T-helper 2 cell treated with Interferon-gamma antibody and Interleukin-4, amounts not matched to agents 5 μg/mL and 100 μg/mL, for 36 hours (primary cell): Measurements from ENCODE around the gene FAM200C.
"Not testable (repeated sequence)": the region's sequence is repeated elsewhere in the genome, so short reads cannot be mapped to it uniquely, and the experiment has no call there.

Experiments used
- DNase-seq: peaks from one replicate; pipeline ENCODE4 v3.0.0; 2021; ENCODE audit warnings: low spot score
- H3K27ac Mint-ChIP-seq: one replicate; pipeline ENCODE4 v1.8.0; 2021; ENCODE audit warnings: mild to moderate bottlenecking, mixed read lengths
- H3K27me3 Mint-ChIP-seq: one replicate; pipeline ENCODE4 v1.8.0; 2021; ENCODE audit warnings: low read depth, mixed read lengths
- H3K36me3 Mint-ChIP-seq: one replicate; pipeline ENCODE4 v1.8.0; 2021; ENCODE audit warnings: low read depth, mixed read lengths
- H3K4me1 Mint-ChIP-seq: one replicate; pipeline ENCODE4 v1.8.0; 2021; ENCODE audit warnings: low read depth, mixed read lengths
- H3K4me3 Mint-ChIP-seq: one replicate; pipeline ENCODE4 v1.8.0; 2022; ENCODE audit warnings: mild to moderate bottlenecking, moderate library complexity, mixed read lengths
- H3K9me3 Mint-ChIP-seq: one replicate; pipeline ENCODE4 v1.8.0; 2021; ENCODE audit warnings: mixed read lengths

Gene FAM200C

GRCh38 chr5:160399402-160400353 lies at the start of gene FAM200C:
FAM200C (minus strand) TSS chr5:160400054; CDS start chr5:160395490, 4,564 bp downstream.
- Mint-ChIP-seq H3K36me3 (peaks cover 16% of the 10 kb centered on the region), H3K4me3 (peak within 1 kb of the TSS; percentile 87), H3K27me3 (no peaks in the 10 kb centered on the region), H3K9me3 (no peaks in the 10 kb centered on the region), H3K4me1 (peaks cover 13% of the 10 kb centered on the region), H3K27ac (peak within 1 kb of the TSS; percentile 66)
- DNase-seq, result peak; percentile 81

- no peak for DNase-seq
- peaks cover 9% of the 10 kb centered on the region for H3K9me3 Mint-ChIP-seq
- peaks cover 10% of the 10 kb centered on the region for H3K36me3 Mint-ChIP-seq
- no peak overlapping the region for H3K4me3 Mint-ChIP-seq
- peaks cover 28% of the 10 kb centered on the region for H3K4me1 Mint-ChIP-seq
- no peak overlapping the region for H3K27ac Mint-ChIP-seq
- peaks cover 3% of the 10 kb centered on the region for H3K27me3 Mint-ChIP-seq
Observed at GRCh38 chr5:160449458-160449857, 49.6 kb upstream of the FAM200C start.

GRCh38 chr5:160448886-160449285 lies 49.0 kb upstream of the FAM200C start:
- Mint-ChIP-seq H3K27me3 (no peaks in the 10 kb centered on the region), H3K9me3 (peaks cover 9% of the 10 kb centered on the region), H3K36me3 (peaks cover 10% of the 10 kb centered on the region), H3K4me1 (peaks cover 28% of the 10 kb centered on the region), H3K4me3 (no peak overlapping the region), H3K27ac (no peak overlapping the region)
- no peak for DNase-seq

GRCh38 chr5:160445751-160446150 lies 45.9 kb upstream of the FAM200C start:
- Mint-ChIP-seq H3K9me3 (peaks cover 9% of the 10 kb centered on the region), H3K4me1 (peaks cover 36% of the 10 kb centered on the region), H3K4me3 (no peak overlapping the region), H3K27me3 (no peaks in the 10 kb centered on the region), H3K27ac (no peak overlapping the region), H3K36me3 (peaks cover 10% of the 10 kb centered on the region)
- DNase-seq, result no peak

GRCh38 chr5:160445132-160445531 lies 45.3 kb upstream of the FAM200C start:
- DNase-seq, result no peak
- no peak overlapping the region for H3K4me3 Mint-ChIP-seq
- H3K9me3 Mint-ChIP-seq, result peaks cover 9% of the 10 kb centered on the region
- no peaks in the 10 kb centered on the region for H3K27me3 Mint-ChIP-seq
- H3K4me1 Mint-ChIP-seq, result peaks cover 35% of the 10 kb centered on the region
- H3K36me3 Mint-ChIP-seq, result peaks cover 10% of the 10 kb centered on the region
- H3K27ac Mint-ChIP-seq, result no peak overlapping the region

GRCh38 chr5:160444407-160444806 lies 44.6 kb upstream of the FAM200C start:
- Mint-ChIP-seq H3K9me3 (peaks cover 5% of the 10 kb centered on the region), H3K36me3 (peaks cover 6% of the 10 kb centered on the region), H3K27me3 (no peaks in the 10 kb centered on the region), H3K4me3 (no peak overlapping the region), H3K4me1 (peaks cover 34% of the 10 kb centered on the region), H3K27ac (no peak overlapping the region)
- no peak for DNase-seq

- no peak for DNase-seq
- H3K9me3 Mint-ChIP-seq, result no peaks in the 10 kb centered on the region
- H3K27me3 Mint-ChIP-seq, result no peaks in the 10 kb centered on the region
- H3K4me1 Mint-ChIP-seq, result peaks cover 44% of the 10 kb centered on the region
- no peak overlapping the region for H3K27ac Mint-ChIP-seq
- peaks cover under 1% of the 10 kb centered on the region for H3K36me3 Mint-ChIP-seq
- H3K4me3 Mint-ChIP-seq, result no peak overlapping the region
Observed at GRCh38 chr5:160442824-160443431, 43.1 kb upstream of the FAM200C start.

- DNase-seq, result no peak
- H3K36me3 Mint-ChIP-seq, result no peaks in the 10 kb centered on the region
- H3K4me3 Mint-ChIP-seq, result no peak overlapping the region
- no peaks in the 10 kb centered on the region for H3K27me3 Mint-ChIP-seq
- peaks cover 45% of the 10 kb centered on the region for H3K4me1 Mint-ChIP-seq
- peak overlapping the region; percentile 33 for H3K27ac Mint-ChIP-seq
- H3K9me3 Mint-ChIP-seq, result no peaks in the 10 kb centered on the region
Observed at GRCh38 chr5:160441311-160441781, 41.5 kb upstream of the FAM200C start.

- DNase-seq, result peak; percentile 87
- Mint-ChIP-seq H3K9me3 (no peaks in the 10 kb centered on the region), H3K4me3 (peak overlapping the region; percentile 83), H3K36me3 (no peaks in the 10 kb centered on the region), H3K27ac (peak overlapping the region; percentile 91), H3K27me3 (peaks cover 2% of the 10 kb centered on the region), H3K4me1 (peaks cover 36% of the 10 kb centered on the region)
Observed at GRCh38 chr5:160439205-160439600, 39.3 kb upstream of the FAM200C start.

GRCh38 chr5:160438316-160439204 lies 38.7 kb upstream of the FAM200C start:
- peaks cover 2% of the 10 kb centered on the region for H3K27me3 Mint-ChIP-seq
- peak; percentile 62 for DNase-seq
- H3K4me1 Mint-ChIP-seq, result peaks cover 34% of the 10 kb centered on the region
- H3K36me3 Mint-ChIP-seq, result no peaks in the 10 kb centered on the region
- H3K27ac Mint-ChIP-seq, result peak overlapping the region; percentile 91
- peak overlapping the region; percentile 83 for H3K4me3 Mint-ChIP-seq
- H3K9me3 Mint-ChIP-seq, result no peaks in the 10 kb centered on the region

- H3K27me3 Mint-ChIP-seq, result peaks cover 2% of the 10 kb centered on the region
- H3K4me3 Mint-ChIP-seq, result no peak overlapping the region
- peaks cover 27% of the 10 kb centered on the region for H3K4me1 Mint-ChIP-seq
- H3K9me3 Mint-ChIP-seq, result no peaks in the 10 kb centered on the region
- no peaks in the 10 kb centered on the region for H3K36me3 Mint-ChIP-seq
- DNase-seq, result no peak
- no peak overlapping the region for H3K27ac Mint-ChIP-seq
Observed at GRCh38 chr5:160437271-160437670, 37.4 kb upstream of the FAM200C start.

GRCh38 chr5:160436661-160437060 lies 36.8 kb upstream of the FAM200C start:
- not testable (repeated sequence) for DNase-seq, H3K27ac Mint-ChIP-seq, H3K27me3 Mint-ChIP-seq, H3K9me3 Mint-ChIP-seq, H3K4me3 Mint-ChIP-seq, H3K36me3 Mint-ChIP-seq
- peaks cover 25% of the 10 kb centered on the region for H3K4me1 Mint-ChIP-seq

- Mint-ChIP-seq H3K4me1 (peaks cover 19% of the 10 kb centered on the region), H3K36me3 (peaks cover 3% of the 10 kb centered on the region), H3K4me3 (no peak overlapping the region), H3K9me3 (no peaks in the 10 kb centered on the region), H3K27me3 (peaks cover 2% of the 10 kb centered on the region), H3K27ac (no peak overlapping the region)
- no peak for DNase-seq
Observed at GRCh38 chr5:160436017-160436416, 36.2 kb upstream of the FAM200C start.
